HG03108 (cell line): ENCODE results near the gene COCH.
"Not testable (repeated sequence)": the region's sequence is repeated elsewhere in the genome, so short reads cannot be mapped to it uniquely, and the experiment has no call there.

Source experiments
- ATAC-seq: cut with Tn5 transposase; IDR thresholded peaks from one replicate; pipeline ENCODE4 v1.9.1; 2021; ENCODE audit warnings: moderate library complexity; ENCODE audit not compliant: unreplicated experiment

Gene COCH

DNA sequence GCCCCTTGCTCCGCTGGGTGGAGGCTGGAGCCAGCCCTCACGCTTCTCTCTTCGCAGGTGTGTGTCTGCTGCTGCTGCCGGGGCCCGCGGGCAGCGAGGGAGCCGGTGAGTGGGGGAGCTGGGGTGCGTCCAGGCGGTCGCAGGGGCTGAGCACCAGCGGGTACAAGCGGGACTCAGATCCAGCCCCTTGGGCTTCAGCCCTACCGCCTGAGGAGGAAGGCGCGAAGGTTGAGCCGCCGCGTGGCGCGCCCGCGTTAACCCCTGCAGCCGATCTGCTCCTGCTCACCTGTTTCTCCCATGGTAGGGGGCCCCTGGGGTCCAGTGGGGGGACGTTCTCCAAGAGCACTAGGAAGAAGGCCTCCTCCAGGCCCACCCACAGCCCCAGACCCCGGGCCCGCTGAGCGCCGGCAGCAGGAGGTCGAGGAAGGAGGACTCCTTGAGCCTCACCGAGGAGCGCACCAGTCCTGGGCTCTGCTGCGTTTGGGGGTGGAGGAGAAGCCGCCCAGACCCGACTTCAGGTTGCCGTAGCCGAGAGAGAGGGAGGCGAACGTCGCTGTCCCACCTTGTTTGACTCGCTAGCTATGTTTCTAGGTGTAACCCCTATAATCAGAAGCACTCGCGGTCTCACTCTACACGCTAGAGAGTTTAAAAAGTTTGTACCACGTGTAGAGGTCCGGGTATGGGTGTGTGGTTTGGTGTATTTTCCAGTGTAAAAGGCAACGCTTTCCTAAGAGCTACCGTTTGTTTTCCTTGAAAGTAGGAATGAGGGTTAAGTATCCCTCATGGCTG, 834 bp downstream of the COCH start:
- ATAC-seq = peak; percentile 20

- ATAC-seq = no peak
Measured at GRCh38 chr14:30875788-30876053, 1.4 kb downstream of the COCH start.

DNA sequence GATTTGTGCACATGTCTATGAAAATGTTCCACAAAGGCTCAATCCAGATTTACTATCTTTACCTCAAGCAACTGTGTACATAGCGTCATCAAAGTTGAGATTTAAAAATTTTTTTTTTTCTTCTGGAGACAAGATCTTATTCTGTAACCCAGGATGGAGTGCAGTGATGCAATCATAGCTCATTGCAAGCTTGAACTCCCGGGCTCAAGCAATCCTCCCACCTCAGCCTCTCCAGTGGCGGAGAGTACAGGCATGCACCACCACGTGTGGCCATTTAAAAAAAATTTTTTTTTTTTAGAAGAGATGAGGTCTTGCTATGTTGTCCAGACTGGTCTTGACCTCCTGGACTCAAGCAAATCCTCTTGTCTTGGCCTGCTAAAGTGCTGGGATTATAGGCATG, 2.3 kb downstream of the COCH start:
- ATAC-seq = no peak

DNA sequence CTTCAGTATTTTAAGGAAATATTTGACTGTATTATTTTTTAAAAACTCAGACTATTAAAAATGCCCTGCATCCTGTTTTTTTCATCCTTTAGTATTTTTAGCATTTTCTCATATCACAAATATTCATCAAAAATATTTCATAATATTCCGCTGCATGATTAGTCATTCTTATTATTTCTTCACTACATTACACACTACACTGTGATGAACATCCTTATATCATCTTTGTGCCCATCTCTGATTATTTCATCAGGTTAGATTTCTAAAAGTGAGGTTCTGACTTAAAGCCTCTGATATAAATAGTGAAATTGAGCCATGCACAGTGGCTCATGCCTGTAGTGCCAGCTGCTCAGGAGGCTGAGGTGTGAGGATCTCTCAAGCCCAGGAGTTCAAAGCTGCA, 8.1 kb downstream of the COCH start:
- ATAC-seq = no peak

- no peak for ATAC-seq
Measured at GRCh38 chr14:30883508-30884294, 9.3 kb downstream of the COCH start.

DNA sequence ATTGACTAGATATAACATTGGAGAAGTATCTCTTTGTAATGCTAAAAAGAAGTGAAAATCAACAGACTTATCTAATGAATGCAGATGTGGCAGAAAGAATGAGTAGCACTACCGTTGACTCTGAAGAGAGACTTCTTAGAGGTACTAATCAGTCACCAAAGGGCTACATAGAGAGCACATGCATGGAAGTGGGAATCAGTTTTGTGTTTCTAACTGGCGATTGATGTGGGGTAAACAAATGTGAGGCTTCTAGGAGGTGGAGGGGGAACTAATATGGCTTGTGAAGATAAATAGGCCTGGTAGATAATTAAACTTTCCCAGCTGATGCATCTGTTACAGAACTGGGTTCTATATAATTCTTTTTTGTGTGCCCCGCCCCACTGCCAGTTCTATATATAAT, 10.5 kb downstream of the COCH start:
- no peak for ATAC-seq

- ATAC-seq = no peak
Measured at GRCh38 chr14:30885840-30886740, 11.7 kb downstream of the COCH start.

DNA sequence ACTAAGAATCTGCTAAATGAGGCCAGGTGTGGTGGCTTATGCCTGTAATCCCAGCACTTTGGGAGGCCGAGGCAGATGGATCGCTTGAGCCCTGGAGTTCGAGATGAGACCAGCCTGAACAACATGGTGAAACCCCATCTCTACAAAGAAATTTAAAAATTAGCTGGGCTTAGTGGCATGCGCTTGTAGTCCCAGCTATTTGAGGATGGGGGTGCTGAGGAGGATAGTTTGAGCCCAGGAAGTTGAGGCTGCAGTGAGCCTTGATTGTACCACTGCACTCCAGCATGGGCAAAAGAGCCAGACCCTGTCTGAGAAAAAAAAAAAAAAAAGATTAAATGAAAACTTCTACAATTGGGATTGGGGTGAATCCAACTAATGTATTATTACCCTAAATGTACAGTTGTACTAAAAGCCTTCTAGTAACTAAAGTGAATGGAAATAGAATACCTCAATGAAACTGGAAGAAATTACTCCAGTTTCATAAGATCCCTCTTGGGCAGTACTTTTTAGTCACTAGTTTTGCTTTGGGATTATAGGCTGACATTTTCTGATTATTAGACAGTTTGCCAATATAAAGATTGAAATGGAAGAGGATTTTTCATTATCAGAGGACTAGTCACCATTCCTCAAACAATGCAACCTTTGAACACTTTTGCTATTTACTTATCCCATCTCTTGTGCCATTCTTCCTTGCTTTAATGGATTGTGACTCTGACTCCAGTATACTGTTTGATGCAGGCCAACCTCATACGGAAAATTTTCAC, 14.3 kb downstream of the COCH start:
- ATAC-seq = no peak

DNA sequence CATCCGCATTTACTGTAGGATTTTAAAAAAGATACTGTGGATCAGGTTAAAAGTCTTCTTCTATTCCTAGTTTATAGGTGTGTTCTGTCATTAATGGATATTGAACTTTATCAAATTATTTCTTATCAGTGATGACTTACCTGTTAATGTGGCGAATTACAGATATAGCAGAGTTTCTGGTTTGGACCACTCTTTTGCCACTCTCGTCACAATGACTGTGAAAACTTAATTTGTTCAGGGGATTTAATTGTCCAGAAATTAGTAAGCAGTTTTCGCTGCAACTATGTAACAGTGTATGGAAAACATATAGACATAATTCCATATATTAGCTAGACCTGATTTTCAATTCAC, 14.9 kb downstream of the COCH start:
- no peak for ATAC-seq

DNA sequence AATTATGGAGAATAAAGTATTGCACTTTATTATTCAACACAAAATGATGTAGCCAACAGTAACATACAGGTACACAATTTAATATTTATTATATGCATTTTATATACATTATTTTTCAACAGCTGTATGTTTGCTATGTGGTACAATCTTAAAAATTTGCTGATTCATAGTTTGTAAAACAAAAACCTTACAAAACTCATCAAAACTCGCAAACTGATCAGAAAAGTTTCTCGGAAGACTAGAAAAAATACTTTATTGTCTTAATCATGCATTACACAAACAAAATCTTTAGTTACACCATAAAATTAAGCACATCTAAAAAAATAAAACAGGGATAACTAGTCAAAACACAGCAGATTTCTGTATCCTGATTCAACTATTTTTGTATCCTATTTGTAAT, 19.5 kb downstream of the COCH start:
- ATAC-seq = no peak

- no peak for ATAC-seq
Measured at GRCh38 chr14:30894923-30895515, 20.7 kb downstream of the COCH start.

GRCh38 chr14:30896435-30896834, 22.1 kb downstream of the COCH start:
- ATAC-seq = no peak

- not testable (repeated sequence) for ATAC-seq
Measured at GRCh38 chr14:30897121-30897520, 22.8 kb downstream of the COCH start.

- ATAC-seq = no peak
Measured at GRCh38 chr14:30903285-30904124, 29.1 kb downstream of the COCH start.

GRCh38 chr14:30906752-30907658, 32.6 kb downstream of the COCH start:
- no peak for ATAC-seq

DNA sequence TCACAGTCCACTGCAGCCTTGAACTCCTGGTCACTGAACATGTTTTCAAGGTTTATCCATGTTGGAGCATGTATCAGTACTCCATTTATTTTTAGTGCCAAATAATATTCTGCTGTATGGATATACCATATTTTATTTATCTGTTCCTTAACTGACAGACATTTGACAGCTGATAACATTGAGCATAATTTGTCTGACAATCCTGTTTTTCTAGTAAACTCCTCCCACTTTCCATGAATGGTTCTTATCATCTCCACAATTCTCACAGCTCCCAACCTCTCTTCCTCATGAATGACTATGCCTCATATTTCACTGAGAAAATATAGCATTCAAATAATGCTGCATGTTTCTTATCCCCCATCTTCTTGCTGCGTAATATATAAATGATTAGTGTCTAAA, 33.3 kb downstream of the COCH start:
- no peak for ATAC-seq

DNA sequence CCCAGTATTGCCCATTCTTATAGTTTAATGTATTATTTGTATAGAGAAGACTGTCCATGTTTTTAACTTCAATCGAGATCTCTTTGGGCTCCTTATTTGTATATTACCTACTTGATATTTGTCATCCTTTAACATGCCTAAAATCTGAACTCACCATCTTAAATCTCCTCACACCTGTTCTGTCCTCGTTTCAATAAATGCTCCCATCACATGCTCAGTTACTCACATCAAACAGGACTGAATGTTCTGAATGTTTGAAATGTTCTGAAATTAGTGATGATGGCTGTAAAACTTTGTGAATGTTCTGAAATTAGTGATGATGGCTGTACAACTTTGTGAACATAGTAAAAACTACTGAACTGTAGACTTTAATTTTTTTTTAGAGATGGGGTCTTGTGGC, 34.5 kb downstream of the COCH start:
- no peak for ATAC-seq

- no peak for ATAC-seq
Measured at GRCh38 chr14:30914812-30915211, 40.5 kb downstream of the COCH start.

GRCh38 chr14:30915596-30915995, 41.2 kb downstream of the COCH start:
- no peak for ATAC-seq
